ENCODE measurements around the gene ATP1B3.
"Not testable (repeated sequence)": the region's sequence is repeated elsewhere in the genome, so short reads cannot be mapped to it uniquely, and the experiment has no call there.

The ATP1B3 gene

GRCh38 chr3:141860086-141860669 is 16.3 kb upstream of the ATP1B3 start:
- in situ Hi-C loops (cut with MboI; ENCODE audit: low sequenced_read_pairs): no loop called here

DNA sequence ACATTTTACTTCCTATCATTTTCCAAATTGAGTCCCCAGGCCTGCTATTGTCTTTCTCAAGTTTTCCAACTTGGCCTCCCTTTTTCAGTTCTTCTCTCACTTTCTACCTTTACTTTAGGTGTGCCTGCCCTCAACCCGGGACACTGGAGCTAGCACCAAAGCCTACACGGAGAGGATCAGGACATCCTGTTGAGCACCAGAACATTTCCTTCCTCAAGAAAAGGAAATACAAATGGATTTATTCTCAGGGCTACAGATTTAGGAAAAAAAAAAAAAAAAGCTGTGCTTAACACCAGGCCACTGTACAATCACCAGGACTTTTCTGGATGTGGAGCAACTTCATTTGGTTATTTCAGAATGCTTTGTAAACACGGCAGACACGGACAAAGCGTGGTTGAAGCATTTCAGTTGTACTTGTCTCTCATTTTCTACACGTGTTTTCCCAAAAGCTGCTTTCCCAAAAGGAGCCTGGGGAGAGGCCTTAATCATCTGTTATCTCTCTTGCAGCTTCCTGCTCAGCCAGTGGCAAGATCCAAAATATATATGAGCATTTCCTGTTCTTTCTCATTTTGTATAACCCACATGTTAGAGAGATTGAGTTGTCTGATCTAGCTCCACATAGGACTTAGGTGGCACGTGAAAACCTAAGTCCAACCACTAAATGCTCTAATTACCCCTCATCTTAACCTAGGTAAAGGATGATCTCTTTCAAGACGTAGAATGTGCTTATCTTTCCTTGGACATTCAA is 15.5 kb upstream of the ATP1B3 start:
- in situ Hi-C loops (cut with MboI; ENCODE audit: low sequenced_read_pairs): no loop called here

DNA sequence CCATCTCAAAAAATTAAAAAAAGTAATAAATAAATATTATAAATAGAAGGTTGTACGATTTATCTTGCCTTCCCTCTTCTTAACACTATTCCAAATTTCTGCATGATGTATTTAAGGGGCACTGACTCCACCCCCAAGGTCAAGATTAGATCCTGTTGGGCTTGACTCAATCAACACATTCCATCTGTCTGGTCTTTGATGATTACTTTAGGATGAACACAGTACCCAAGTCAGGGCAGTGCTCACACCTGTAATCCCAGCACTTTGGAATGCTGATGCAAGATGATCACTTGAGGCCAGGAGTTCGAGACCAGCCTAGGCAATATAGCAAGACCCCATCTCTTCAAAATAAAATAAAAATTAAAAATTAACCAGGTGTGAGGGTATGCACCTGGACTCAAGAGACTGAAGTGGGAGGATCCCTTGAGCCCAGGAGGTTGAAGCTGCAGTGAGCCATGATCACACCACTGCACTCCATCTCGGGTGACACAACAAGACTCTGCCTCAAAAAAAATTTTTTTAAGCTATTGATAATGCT is 14.1 kb upstream of the ATP1B3 start:
- in situ Hi-C loops (cut with MboI; ENCODE audit: low sequenced_read_pairs): no loop called here

DNA sequence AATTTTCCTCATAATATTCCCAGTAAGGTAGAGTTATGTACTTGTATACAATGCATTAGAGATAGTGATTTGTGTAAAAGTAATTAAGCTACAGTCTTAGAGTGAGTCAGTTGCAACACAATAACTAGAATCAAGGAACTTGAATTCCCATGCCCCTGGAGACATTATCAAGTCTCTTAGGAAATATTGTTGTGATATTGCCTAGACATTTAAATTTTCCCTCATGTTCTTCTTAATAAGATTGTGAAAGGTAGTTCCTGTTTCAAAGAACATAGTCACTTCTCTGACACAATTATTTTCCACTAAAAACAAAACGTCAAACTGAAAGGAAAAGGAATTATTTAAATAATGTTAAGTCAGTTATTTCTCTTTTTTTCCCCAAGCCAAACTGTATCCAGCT is 13.0 kb upstream of the ATP1B3 start:
- in situ Hi-C loops (cut with MboI; ENCODE audit: low sequenced_read_pairs): no loop called here

GRCh38 chr3:141864281-141864970 is 12.0 kb upstream of the ATP1B3 start:
- in situ Hi-C loops (cut with MboI; ENCODE audit: low sequenced_read_pairs): no loop called here

GRCh38 chr3:141865101-141865500 is 11.3 kb upstream of the ATP1B3 start:
- in situ Hi-C loops (cut with MboI; ENCODE audit: low sequenced_read_pairs): no loop called here

DNA sequence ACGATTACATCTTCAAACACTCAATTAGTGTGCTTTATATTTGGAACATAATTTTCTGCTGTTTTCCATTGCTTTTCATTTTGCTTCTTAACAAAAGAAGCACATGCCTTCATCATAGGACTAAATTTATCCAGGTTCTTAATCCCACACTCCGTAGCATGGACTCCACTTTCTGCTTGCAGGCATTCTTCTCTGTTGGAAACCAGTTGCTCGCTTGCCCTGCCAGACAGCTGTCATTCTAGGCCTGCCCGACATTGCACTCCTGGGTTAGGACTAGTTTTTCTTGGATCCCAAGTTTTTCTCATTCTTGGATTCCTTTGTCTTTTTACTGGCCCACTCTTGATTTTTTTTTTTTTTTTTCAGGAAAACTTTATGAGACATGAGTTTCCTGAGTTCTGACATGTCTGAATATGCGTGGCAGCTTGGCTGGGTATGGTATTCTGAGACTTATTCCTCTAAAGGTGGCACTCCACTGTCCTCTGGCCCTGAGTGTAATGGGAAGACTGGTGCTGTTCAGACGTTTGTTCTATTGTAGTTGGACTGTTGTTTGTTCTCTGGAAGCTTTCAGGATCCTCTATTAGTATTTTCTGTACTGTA is 6.3 kb upstream of the ATP1B3 start:
- in situ Hi-C loops (cut with MboI; ENCODE audit: low sequenced_read_pairs): no loop called here

DNA sequence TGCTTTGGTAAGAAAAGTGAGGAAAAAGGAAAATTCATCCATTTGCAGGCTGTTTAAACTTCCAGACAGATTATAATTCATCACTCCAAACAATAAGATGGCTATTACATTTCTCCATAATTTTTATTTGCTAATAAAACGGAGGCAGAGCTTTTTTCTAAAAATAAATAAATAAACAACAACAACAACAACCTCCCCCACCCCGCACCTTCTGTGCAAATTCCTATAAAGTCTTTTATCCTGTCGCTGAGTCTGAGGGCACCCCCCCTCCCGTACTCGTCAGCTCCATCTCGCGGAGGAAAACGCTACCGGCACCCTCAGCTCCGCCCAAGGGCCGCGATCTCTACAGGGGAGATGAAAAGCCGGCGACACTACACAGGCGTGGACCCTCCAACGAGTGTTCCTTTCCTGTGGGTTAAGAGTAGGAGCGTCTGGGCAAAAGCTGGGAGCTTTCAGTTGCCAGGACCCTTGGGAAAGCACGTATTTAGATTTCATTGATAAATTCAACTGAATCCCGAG is 1.0 kb upstream of the ATP1B3 start:
- in situ Hi-C loops (cut with MboI; ENCODE audit: low sequenced_read_pairs): no loop called here

DNA sequence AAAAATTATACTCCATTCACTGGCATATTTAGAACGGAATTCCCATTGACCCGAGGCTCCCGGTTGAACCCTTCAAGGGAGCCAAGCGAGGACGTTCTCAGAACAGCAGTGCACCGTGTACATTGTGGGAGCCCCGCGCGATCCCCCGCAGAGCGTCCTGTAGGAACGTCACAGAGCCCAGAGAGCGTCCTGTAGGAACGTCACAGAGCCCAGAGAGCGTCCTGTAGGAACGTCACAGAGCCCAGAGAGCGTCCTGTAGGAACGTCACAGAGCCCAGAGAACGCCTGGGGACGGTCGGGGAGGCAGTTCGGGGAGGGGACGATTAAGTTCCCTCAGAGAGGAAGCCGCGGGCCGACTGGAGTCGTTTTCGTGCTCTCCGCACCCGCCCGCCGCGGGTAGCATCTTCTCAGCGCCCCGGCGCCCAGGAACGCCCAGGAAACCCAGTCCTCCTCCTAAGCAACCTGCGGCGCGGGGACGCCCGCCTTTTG is 506 bp upstream of the ATP1B3 start:
- in situ Hi-C loops (cut with MboI; ENCODE audit: low sequenced_read_pairs): no loop called here

DNA sequence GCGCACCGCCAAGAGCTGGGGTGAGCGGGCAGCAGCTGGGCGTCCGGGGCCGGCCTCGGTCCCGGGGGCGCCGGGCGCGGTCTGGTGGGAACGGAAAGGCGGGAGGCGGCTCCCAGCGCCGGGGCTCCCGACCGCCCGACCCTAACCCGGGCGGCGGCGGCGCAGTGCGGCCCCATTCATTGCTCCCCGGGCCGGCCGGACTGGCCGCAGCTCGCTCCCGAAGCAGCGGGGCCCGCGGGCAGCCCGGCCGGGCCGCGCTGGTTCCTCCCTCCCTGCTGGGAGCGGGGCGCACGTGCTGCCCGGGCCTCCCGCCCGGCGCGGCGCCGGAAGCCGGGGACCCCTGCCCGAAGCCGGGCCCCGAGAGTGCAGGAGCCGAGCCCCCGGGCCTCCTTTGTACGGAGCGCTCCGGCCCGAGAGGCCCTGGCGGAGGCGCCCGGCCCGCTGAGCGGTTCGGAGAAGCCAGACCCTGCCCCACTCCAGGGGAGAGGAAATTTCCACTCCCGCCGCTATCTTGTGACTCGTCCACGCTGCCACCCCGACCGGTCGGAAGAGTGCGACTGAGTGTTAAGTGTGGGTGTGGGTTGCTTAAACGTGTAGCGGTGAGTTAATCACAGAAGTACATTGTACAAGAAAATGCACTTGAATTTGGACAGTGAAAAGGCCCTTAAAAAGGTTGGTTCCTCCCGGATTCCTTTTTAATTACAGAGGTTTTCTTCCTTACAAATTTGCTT is 613 bp downstream of the ATP1B3 start:
- in situ Hi-C loops (cut with MboI; ENCODE audit: low sequenced_read_pairs): no loop called here

- in situ Hi-C loops (cut with MboI; ENCODE audit: low sequenced_read_pairs): no loop called here
Observed at GRCh38 chr3:141877911-141878310, 1.5 kb downstream of the ATP1B3 start.

GRCh38 chr3:141878326-141878725 is 1.9 kb downstream of the ATP1B3 start:
- in situ Hi-C loops (cut with MboI; ENCODE audit: low sequenced_read_pairs): no loop called here

DNA sequence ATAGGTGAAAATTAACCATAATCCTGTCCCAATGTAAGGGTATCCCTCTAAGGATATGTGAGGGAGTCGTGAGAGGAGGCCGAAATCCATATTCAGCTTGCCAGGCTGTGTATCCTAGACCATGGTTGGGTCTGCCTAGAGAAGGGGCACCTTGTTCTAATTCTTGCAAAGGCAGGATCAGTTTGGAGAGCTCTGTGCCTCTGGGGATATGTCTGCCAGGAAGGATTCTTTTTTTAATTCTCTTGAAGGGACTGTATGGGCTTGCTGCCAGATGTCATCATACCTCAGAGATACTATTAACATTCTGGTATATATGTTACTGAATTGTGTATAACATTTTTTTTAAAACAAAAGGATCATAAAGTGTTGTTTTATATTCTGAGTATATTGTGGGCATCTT is 2.4 kb downstream of the ATP1B3 start:
- in situ Hi-C loops (cut with MboI; ENCODE audit: low sequenced_read_pairs): no loop called here

DNA sequence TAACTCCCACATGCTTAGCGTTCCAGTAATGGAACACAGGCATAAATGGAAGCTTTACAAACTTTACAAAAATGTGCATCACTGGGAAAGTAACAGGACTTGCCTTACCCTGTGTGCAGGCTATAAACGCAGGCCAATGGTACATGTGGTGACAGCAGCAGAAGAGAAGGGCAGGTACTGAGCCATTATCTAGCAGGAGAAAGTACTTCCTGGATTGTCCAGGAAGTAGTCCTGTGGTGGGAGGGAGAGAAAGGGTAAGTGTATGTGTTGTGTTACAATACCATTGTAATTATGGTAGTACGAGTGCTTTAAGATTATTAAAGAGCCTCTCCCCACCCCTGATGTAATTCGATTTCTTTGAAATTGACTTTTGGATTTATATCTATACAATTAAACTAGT is 5.3 kb downstream of the ATP1B3 start:
- in situ Hi-C loops (cut with MboI; ENCODE audit: low sequenced_read_pairs): no loop called here

DNA sequence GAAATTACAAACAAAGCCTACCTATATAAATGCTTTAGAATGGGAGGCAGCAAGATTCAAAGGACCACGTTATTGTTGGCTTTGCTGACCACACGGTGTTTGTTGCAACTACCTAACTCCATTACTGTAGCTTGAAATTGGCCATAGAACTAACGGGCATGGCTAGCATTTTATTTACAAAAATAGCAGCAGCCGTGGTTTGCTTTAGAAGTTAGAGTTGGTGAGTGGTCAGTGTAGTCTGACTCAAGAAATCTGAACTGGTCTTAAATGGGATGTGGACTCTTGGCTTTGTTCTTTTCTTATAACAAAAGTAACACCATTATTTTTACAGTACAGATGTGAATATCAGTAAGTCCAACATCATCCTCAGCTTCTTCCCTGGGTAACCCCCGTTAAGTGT is 10.6 kb downstream of the ATP1B3 start:
- in situ Hi-C loops (cut with MboI; ENCODE audit: low sequenced_read_pairs): no loop called here

- in situ Hi-C loops (cut with MboI; ENCODE audit: low sequenced_read_pairs): not testable (repeated sequence)
Observed at GRCh38 chr3:141888548-141888947, 12.1 kb downstream of the ATP1B3 start.

DNA sequence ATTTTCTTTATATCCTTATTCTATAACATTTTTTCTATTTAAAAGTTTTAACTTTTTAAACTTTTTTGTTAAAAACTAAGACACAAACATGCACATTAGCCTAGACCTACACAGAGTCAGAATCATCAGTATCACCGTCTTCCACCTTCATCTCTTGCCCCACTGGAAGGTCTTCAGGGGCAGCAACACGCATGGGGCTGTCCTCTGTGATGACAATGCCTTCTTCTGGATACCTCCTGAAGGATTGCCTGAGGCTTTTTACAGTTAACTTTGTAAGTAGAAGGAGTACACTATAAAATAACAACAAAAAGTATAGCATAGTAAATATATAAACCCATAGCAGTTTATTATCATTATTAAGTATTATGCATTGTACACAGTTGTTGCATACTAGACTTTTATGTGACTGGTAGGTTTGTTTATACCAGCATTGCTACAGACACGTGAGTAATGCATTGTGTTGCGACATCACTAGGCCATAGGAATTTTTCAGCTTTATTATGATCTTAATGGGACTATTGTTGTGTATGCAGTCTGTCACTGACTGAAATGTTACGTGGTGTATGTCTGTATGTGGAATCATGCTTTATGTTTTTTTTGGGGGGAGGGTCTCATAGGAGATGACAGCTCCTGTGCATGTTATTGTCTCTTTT is 18.2 kb downstream of the ATP1B3 start:
- in situ Hi-C loops (cut with MboI; ENCODE audit: low sequenced_read_pairs): no loop called here

DNA sequence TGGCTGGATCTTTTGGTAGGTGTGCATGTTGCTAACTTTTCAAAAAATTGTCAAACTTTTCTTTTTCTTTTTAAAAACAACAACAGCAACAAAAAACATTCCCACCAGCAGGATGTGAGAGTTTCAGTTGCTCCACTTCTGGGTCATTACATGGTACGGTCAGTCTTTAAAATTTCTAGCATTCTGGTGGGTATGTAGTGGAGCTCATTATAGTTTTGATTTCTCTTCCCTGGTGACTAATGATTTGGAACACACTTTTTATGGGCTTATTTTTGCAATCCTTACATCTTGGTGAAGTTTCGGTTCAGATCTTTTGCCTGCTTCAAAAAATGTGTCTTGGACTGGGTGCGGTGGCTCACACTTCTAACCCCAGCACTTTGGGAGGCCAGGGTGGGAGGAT is 19.3 kb downstream of the ATP1B3 start:
- in situ Hi-C loops (cut with MboI; ENCODE audit: low sequenced_read_pairs): no loop called here

GRCh38 chr3:141898908-141899307 is 22.5 kb downstream of the ATP1B3 start:
- in situ Hi-C loops (cut with MboI; ENCODE audit: low sequenced_read_pairs): no loop called here

- in situ Hi-C loops (cut with MboI; ENCODE audit: low sequenced_read_pairs): no loop called here
Observed at GRCh38 chr3:141900343-141900742, 23.9 kb downstream of the ATP1B3 start.
